GM12892 (cell line): ENCODE data around the gene ADAMTSL3.

Experiments
- POLR2A ChIP-seq: IDR thresholded peaks from 2 replicates; pipeline ENCODE4 v1.6.1; 2011; ENCODE audit warnings: low read depth, low read length, control low read depth
- POLR2AphosphoS5 ChIP-seq: IDR thresholded peaks from 2 replicates; pipeline ENCODE4 v1.6.1; 2011; ENCODE audit warnings: low read depth, low read length, control low read depth

GRCh38 chr15:83918011-83918410 is 264.1 kb downstream of the ADAMTSL3 start:
- TF ChIP-seq POLR2AphosphoS5, result no peak
- no peak for TF ChIP-seq POLR2A
